IPS-15b (cell line): ENCODE results near the gene DQX1.

Experiments used
- H3K27me3 ChIP-seq: one replicate; pipeline ENCODE4 v1.6.1; 2013; ENCODE audit warnings: low read length; ENCODE audit not compliant: control insufficient read depth, insufficient read depth
- H3K36me3 ChIP-seq: one replicate; pipeline ENCODE4 v1.6.1; 2013; ENCODE audit warnings: low read length; ENCODE audit not compliant: control insufficient read depth, insufficient read depth
- H3K4me1 ChIP-seq: one replicate; pipeline ENCODE4 v1.6.1; 2013; ENCODE audit warnings: mild to moderate bottlenecking, low read length; ENCODE audit not compliant: control insufficient read depth, insufficient read depth
- H3K4me3 ChIP-seq: one replicate; pipeline ENCODE4 v1.5.1; 2013; ENCODE audit warnings: low read depth, low read length
- H3K9ac ChIP-seq: one replicate; pipeline ENCODE4 v1.6.1; 2013; ENCODE audit warnings: low read depth, mild to moderate bottlenecking, low read length
- H3K9me3 ChIP-seq: one replicate; pipeline ENCODE4 v1.6.1; 2013; ENCODE audit warnings: mild to moderate bottlenecking, low read length; ENCODE audit not compliant: control insufficient read depth, insufficient read depth

DQX1 gene

GRCh38 chr2:74538881-74539339, 12.9 kb upstream of the DQX1 start:
- H3K9me3 ChIP-seq = no peaks in the 10 kb centered on the region
- no peaks in the 10 kb centered on the region for H3K4me1 ChIP-seq
- no peak overlapping the region for H3K9ac ChIP-seq
- H3K27me3 ChIP-seq = peaks cover 6% of the 10 kb centered on the region
- H3K36me3 ChIP-seq = no peaks in the 10 kb centered on the region
- no peak overlapping the region for H3K4me3 ChIP-seq

GRCh38 chr2:74537140-74537539, 11.1 kb upstream of the DQX1 start:
- H3K4me1 ChIP-seq = no peaks in the 10 kb centered on the region
- no peaks in the 10 kb centered on the region for H3K9me3 ChIP-seq
- no peaks in the 10 kb centered on the region for H3K36me3 ChIP-seq
- H3K9ac ChIP-seq = no peak overlapping the region
- H3K4me3 ChIP-seq = no peak overlapping the region
- peaks cover 6% of the 10 kb centered on the region for H3K27me3 ChIP-seq

GRCh38 chr2:74536166-74536950, 10.3 kb upstream of the DQX1 start:
- Histone ChIP-seq H3K27me3 (peaks cover 6% of the 10 kb centered on the region), H3K4me3 (no peak overlapping the region), H3K4me1 (no peaks in the 10 kb centered on the region), H3K36me3 (no peaks in the 10 kb centered on the region), H3K9me3 (no peaks in the 10 kb centered on the region), H3K9ac (no peak overlapping the region)

- Histone ChIP-seq H3K27me3 (peaks cover 10% of the 10 kb centered on the region), H3K9ac (no peak overlapping the region), H3K36me3 (no peaks in the 10 kb centered on the region), H3K4me1 (no peaks in the 10 kb centered on the region), H3K9me3 (no peaks in the 10 kb centered on the region), H3K4me3 (no peak overlapping the region)
Measured at GRCh38 chr2:74535440-74535965, 9.5 kb upstream of the DQX1 start.

- Histone ChIP-seq H3K27me3 (peaks cover 10% of the 10 kb centered on the region), H3K9me3 (no peaks in the 10 kb centered on the region), H3K36me3 (no peaks in the 10 kb centered on the region), H3K9ac (no peak overlapping the region), H3K4me1 (no peaks in the 10 kb centered on the region), H3K4me3 (no peak overlapping the region)
Measured at GRCh38 chr2:74534411-74534810, 8.4 kb upstream of the DQX1 start.

GRCh38 chr2:74533464-74533863, 7.4 kb upstream of the DQX1 start:
- Histone ChIP-seq H3K4me1 (peaks cover 1% of the 10 kb centered on the region), H3K9ac (no peak overlapping the region), H3K9me3 (no peaks in the 10 kb centered on the region), H3K4me3 (no peak overlapping the region), H3K36me3 (no peaks in the 10 kb centered on the region), H3K27me3 (peaks cover 8% of the 10 kb centered on the region)

GRCh38 chr2:74532222-74532621, 6.2 kb upstream of the DQX1 start:
- Histone ChIP-seq H3K27me3 (peaks cover 3% of the 10 kb centered on the region), H3K9me3 (no peaks in the 10 kb centered on the region), H3K9ac (no peak overlapping the region), H3K4me3 (no peak overlapping the region), H3K4me1 (peaks cover 3% of the 10 kb centered on the region), H3K36me3 (peaks cover 7% of the 10 kb centered on the region)

- peaks cover 3% of the 10 kb centered on the region for H3K27me3 ChIP-seq
- peaks cover 13% of the 10 kb centered on the region for H3K36me3 ChIP-seq
- H3K4me1 ChIP-seq = peaks cover 3% of the 10 kb centered on the region
- no peak overlapping the region for H3K9ac ChIP-seq
- H3K4me3 ChIP-seq = no peak overlapping the region
- H3K9me3 ChIP-seq = no peaks in the 10 kb centered on the region
Measured at GRCh38 chr2:74531666-74532065, 5.6 kb upstream of the DQX1 start.

GRCh38 chr2:74530239-74531187, 4.5 kb upstream of the DQX1 start:
- peaks cover 3% of the 10 kb centered on the region for H3K4me1 ChIP-seq

GRCh38 chr2:74529357-74530238, 3.6 kb upstream of the DQX1 start, which contains the start of the genes AUP1 and HTRA2:
TSS of gene AUP1 (minus strand) at chr2:74529706. CDS start at chr2:74529629, 77 bp downstream.
TSS of gene HTRA2 (plus strand) at chr2:74529933. CDS start at chr2:74530007, 74 bp downstream.
- H3K4me3 ChIP-seq = peak within 1 kb of the TSS; percentile 99
- H3K4me1 ChIP-seq = peaks cover 3% of the 10 kb centered on the region
- peak within 1 kb of the TSS; percentile 87 for H3K9ac ChIP-seq
- H3K9me3 ChIP-seq = no peaks in the 10 kb centered on the region
- H3K36me3 ChIP-seq = peaks cover 17% of the 10 kb centered on the region
- H3K27me3 ChIP-seq = peaks cover 3% of the 10 kb centered on the region

More at GRCh38 chr2:74530239-74531187, 4.5 kb upstream of the DQX1 start:
- peaks cover 17% of the 10 kb centered on the region for H3K36me3 ChIP-seq
- H3K27me3 ChIP-seq = peaks cover 3% of the 10 kb centered on the region
- peak overlapping the region; percentile 99 for H3K4me3 ChIP-seq
- peak overlapping the region; percentile 37 for H3K9ac ChIP-seq
- no peaks in the 10 kb centered on the region for H3K9me3 ChIP-seq
